HG03520 (cell line): Measurements from ENCODE around the gene CLRN2.
"Not testable (repeated sequence)": the region's sequence is repeated elsewhere in the genome, so short reads cannot be mapped to it uniquely, and the experiment has no call there.

ENCODE experiments used
- ATAC-seq: cut with Tn5 transposase; IDR thresholded peaks from one replicate; pipeline ENCODE4 v1.9.1; 2021; ENCODE audit warnings: mild to moderate bottlenecking, moderate library complexity; ENCODE audit not compliant: unreplicated experiment

CLRN2 gene

GRCh38 chr4:17544205-17544604 lies 29.2 kb downstream of the CLRN2 start:
- no peak for ATAC-seq

GRCh38 chr4:17544831-17545234 lies 29.9 kb downstream of the CLRN2 start:
- ATAC-seq: no peak

GRCh38 chr4:17545374-17546140 lies 30.6 kb downstream of the CLRN2 start:
- ATAC-seq: no peak

GRCh38 chr4:17546222-17546621 lies 31.3 kb downstream of the CLRN2 start:
- ATAC-seq: no peak

- no peak for ATAC-seq
Measured at GRCh38 chr4:17546678-17547077, 31.7 kb downstream of the CLRN2 start.

GRCh38 chr4:17550549-17550948 lies 35.6 kb downstream of the CLRN2 start:
- ATAC-seq: no peak

- no peak for ATAC-seq
Measured at GRCh38 chr4:17552427-17552826, 37.5 kb downstream of the CLRN2 start.

- no peak for ATAC-seq
Measured at GRCh38 chr4:17554568-17554967, 39.6 kb downstream of the CLRN2 start.

GRCh38 chr4:17556498-17556897 lies 41.5 kb downstream of the CLRN2 start:
- ATAC-seq: no peak

- no peak for ATAC-seq
Measured at GRCh38 chr4:17557880-17558279, 42.9 kb downstream of the CLRN2 start.

- ATAC-seq: no peak
Measured at GRCh38 chr4:17558941-17559708, 44.2 kb downstream of the CLRN2 start.

GRCh38 chr4:17559709-17560048 lies 44.7 kb downstream of the CLRN2 start:
- ATAC-seq: no peak

- no peak for ATAC-seq
Measured at GRCh38 chr4:17560065-17560673, 45.2 kb downstream of the CLRN2 start.

- ATAC-seq: no peak
Measured at GRCh38 chr4:17561195-17561909, 46.4 kb downstream of the CLRN2 start.

- no peak for ATAC-seq
Measured at GRCh38 chr4:17562157-17562556, 47.2 kb downstream of the CLRN2 start.

GRCh38 chr4:17565846-17566245 lies 50.9 kb downstream of the CLRN2 start:
- ATAC-seq: no peak

- ATAC-seq: no peak
Measured at GRCh38 chr4:17567271-17567670, 52.3 kb downstream of the CLRN2 start.

- ATAC-seq: no peak
Measured at GRCh38 chr4:17574206-17574605, 59.2 kb downstream of the CLRN2 start.

- ATAC-seq: not testable (repeated sequence)
Measured at GRCh38 chr4:17575177-17575576, 60.2 kb downstream of the CLRN2 start.
